T-helper 2 cell treated with Interferon-gamma antibody and Interleukin-4, amounts not matched to agents 100 ng/mL and 5 ng/mL, for 36 hours (primary cell): ENCODE data around the gene OR2A5. TPM values are rescaled to one million over a fixed set of nuclear protein-coding genes. Genes with fewer than 3 reads are reported as not detected.
"Not testable (repeated sequence)": the region's sequence is repeated elsewhere in the genome, so short reads cannot be mapped to it uniquely, and the experiment has no call there.

ENCODE experiments used
- intact Hi-C: fragments of 100-400 bp; cut with micrococcal nuclease; formaldehyde crosslinking; loops from one replicate; pipeline ENCODE4 v1.15.1; 2023
- total RNA-seq: library from RNA; stranded (reverse); gene quantifications from 2 replicates; pipeline ENCODE4 v1.2.3, GENCODE V29; 2022

OR2A5 gene, protein sequence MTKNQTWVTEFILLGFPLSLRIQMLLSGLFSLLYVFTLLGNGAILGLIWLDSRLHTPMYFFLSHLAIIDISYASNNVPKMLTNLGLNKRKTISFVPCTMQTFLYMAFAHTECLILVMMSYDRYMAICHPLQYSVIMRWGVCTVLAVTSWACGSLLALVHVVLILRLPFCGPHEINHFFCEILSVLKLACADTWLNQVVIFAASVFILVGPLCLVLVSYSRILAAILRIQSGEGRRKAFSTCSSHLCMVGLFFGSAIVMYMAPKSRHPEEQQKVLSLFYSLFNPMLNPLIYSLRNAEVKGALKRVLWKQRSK
- total RNA-seq: not detected in 2 replicates

DNA sequence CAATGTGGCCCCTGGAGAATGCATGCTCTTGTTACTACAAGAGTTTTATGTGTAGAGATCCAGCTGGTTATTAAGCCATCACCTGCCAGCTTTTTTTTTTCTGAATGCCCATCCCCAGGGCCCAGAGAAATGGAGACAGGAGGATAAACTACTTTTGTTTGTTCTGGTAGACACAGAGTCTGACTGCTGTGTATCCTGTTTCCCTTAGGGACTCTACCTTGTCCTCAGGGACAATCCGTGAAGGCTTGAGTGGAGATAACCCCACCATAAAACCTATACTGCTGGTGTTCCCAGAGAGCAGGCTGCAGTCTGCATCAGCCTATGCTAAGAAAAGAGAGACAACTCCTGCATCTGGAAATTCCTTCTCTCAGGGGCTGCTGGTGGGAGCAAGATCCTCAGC lies at the start of gene OR2A5:
TSS of gene OR2A5 (plus strand) at position 301 of the 400 bp plus-strand sequence. CDS start 1,454 bp downstream, outside the sequence.
- intact Hi-C loops: no loop called here

DNA sequence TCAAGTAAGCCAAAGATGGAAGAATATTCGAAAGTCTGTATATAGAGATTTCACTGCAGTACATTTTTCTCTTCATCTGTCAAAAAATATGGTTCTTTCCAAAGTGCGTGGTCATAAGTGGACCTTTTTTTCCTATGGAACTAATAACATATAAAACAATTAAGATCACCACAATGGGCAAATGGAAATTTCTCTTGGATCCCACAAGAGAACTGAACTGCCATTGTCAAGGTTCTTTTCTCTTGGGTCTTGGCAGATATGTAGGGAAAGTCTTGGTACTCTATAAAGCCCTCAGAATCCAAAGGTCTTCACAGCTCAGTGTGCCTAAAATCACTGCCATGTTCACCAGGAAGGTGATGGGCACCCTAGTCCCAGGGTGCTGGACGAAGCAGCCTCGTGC lies 48.7 kb upstream of the OR2A5 start, which contains the start of gene OR6B1:
TSS of gene OR6B1 (plus strand) at position 301 of the 400 bp plus-strand sequence. CDS start 3,677 bp downstream, outside the sequence.
- intact Hi-C loops: loop anchor here (10.0 kb wide), 1 partner anchor 155 kb away; no protein-coding TSS in a partner anchor

DNA sequence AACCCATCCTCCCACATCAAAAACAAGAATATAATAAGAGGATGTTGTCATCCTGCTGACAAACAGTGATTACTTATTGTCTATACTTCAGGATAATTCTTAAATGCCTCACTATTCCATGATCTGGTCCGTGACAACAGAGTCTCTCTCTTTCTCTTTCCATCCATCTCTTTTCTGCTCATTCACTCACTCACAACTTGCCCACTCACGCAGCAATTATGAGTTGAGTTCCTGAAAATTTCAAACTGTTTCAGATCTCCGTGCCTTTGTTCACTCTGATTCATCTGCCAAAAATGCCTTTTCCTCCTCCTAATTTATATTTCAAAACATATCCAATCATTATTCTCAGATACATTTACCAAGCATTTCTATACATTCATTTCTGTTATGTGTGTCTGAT lies 47.2 kb upstream of the OR2A5 start:
- intact Hi-C loops: loop anchor here (10.0 kb wide), 1 partner anchor 153 kb away; no protein-coding TSS in a partner anchor

DNA sequence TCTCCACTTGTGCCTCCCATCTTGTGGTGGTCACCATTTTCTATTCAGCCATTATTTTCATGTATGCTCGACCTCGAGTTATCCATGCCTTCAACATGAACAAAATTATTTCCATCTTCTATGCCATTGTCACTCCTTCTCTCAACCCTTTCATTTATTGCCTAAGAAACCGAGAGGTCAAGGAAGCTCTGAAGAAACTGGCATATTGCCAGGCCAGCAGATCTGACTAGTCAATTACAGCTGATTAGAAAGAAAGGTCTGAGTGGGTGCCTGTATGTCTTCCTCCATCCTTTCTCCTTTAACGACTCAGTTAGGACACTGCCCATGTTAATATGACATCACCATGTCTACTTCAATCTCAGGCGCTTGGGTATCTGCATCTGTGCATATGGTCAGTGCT lies 44.0 kb upstream of the OR2A5 start:
- intact Hi-C loops: loop anchor here (10.0 kb wide), 1 partner anchor 150 kb away; no protein-coding TSS in a partner anchor

DNA sequence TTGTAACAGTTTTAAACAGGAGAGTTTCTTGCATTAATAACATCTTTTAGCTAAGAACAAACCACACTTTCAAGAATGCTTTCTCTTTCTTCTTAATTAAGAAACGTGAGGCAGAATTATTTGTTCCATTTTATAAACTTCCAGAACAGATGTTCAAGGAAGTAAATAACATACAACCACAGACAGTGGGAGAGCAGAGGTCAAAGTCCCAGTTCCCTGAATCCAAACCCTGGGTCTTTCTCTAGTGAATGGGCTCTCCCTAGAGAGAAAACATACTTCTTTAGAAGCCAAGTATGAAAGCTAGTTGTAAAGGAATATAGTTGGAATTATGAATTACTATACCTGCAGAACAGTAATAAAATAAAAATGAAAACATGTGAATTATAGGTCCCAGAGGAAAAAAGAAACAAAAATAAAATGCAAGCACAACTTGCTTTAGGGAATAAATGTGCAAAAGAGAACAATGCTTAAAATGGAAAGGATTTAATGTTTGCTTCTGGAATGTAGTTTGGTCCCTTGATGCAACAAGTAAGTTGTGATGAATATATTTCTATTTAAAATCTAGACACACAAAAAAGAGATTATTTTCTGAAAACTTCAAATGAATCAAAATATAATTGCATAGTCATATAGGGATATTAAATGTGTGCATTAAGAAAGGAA lies 42.6 kb upstream of the OR2A5 start:
- intact Hi-C loops: loop anchor here (10.0 kb wide), 1 partner anchor 149 kb away; no protein-coding TSS in a partner anchor

DNA sequence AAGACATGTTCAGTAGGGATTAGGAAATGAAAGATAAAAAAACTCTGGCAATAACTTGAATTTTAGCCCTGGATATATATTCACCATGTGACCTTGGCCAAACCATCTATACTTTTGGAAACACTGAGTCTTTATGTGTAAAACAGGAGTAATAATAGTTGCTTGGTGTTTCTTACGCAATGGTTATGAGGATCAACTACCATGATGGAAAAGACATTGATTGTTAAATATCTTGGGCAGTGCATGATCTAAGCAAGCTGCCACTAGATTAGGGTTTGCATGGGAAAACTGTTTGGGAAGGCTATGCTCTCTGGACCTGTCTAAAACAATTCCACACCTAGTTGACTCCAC lies 42.1 kb upstream of the OR2A5 start:
- intact Hi-C loops: loop anchor here (10.0 kb wide), 1 partner anchor 148 kb away; no protein-coding TSS in a partner anchor

DNA sequence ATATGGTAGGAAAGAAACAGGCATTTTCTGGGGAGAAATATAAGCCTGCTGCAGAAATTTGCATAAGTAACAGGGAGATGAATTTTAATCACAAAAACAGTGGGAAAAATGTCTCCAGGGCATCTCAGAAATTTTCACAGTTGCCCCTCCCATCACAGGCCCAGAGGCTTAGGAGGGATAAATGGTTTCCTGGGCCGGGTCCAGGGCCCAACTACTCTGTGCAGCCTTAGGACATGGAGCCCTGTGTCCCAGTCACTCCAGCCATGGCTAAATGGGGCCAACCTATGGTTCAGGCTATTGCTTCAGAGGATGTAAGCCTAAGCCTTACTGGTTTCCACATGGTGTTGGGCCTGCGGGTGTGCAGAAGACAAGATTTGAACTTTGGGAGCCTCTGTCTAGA lies 39.4 kb upstream of the OR2A5 start:
- intact Hi-C loops: loop anchor here (10.0 kb wide), 1 partner anchor 145 kb away; no protein-coding TSS in a partner anchor

DNA sequence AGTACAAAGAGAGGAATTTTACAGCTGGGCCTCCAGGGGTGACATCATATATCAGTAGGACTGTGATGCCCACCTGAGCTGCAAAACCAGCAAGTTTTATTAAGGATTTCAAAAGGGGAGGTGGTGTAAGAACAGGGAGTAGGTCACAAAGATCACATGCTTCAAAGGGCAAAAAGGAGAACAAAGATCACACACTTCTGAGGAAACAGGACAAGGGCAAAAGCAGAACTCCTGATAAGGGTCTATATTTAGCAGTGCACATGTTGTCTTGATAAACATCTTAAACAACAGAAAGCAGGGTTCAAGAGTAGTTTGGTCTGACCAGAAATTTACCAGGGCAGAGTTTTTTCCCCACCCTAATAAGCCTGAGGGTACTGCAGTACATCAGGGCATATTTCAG lies 38.7 kb upstream of the OR2A5 start:
- intact Hi-C loops: not testable (repeated sequence)

DNA sequence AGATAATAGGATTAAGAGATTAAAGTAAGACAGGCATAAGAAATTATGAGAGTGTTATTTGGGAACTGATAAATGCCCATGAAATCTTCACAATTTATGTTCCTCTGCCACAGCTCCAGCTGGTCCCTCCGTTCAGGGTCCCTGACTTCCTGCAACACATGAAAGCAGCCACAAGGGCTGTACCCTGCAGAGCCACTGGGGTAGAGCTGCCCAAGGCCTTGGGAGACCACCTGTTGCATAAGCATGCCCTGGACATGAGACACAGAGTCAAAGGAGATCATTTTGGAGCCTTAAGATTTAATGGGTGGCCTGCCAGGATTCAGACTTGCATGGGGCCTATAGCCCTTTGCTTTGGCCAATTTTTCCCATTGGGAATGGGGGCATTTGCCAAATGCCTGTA lies 37.9 kb upstream of the OR2A5 start:
- intact Hi-C loops: not testable (repeated sequence)

DNA sequence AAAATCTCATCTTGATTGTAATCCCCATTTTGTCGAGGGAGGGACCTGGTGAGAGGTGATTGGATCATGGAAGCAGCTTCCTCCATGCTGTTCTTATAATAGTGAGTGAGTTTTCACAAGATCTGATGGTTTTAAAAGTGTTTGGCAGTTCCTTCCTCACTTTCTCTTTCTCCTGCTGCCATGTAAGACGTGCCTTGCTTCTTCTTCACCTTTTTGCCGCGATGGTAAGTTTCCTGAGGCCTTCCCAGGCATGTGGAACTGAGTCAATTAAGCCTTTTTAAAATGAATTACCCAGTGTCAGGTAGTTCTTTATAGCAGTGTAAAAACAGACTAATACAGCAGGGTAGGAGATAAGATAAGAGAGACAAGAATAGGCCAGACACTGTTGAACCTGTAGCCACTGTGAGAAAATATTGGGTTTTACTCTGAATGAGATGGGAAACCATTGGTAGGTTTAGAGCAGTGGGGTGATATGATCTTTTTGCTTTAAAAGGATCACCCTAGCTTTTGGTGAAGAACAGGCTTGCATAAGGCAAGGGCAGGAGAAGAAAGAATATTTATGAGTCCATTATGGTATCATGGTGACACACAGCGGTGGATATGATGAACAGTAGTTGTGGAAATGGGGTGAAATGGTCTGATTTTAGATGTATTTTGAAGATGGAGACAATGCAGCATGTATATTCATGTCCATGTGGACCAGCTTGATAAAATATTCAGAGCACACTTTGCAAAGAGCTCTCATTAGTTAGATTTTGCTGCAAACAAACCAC lies 37.1 kb upstream of the OR2A5 start:
- intact Hi-C loops: no loop called here

DNA sequence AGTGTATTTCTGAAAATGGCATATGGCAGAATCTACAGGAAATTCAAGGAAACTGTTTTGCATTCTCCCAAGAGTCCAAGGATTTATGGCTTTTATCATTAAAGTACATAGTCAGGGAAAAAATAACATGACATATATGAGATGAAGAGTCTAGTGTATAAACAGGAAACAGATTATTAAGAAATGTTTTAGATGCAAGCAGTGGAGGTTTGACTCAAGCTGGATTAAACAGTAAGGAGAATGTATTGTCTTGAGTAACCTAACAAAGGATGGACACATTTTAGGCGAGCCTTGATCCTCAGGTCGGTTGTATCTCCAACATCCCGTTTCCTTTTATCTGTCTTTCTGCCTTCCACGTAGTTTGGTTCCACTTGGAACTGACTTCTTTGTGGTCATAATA lies 30.7 kb upstream of the OR2A5 start:
- intact Hi-C loops: no loop called here

DNA sequence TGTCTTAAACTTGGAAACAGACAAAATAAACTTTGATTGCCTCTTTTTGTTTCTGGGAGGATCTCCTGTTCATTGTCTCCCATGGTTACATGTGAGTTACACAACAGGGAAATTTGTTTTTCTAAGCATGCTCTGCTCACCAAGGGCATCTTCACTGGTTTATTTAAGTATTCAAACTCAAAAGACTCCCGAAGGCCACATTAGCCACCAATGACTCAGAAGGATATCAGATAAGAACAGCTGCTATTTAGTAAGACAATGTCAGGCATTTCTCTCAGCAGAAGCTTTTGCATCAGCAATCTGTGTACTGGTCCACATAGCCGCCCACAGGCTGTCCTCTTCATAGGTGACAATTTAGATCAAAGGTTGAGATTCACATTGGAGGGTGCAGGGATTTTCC lies 29.3 kb upstream of the OR2A5 start:
- intact Hi-C loops: no loop called here

DNA sequence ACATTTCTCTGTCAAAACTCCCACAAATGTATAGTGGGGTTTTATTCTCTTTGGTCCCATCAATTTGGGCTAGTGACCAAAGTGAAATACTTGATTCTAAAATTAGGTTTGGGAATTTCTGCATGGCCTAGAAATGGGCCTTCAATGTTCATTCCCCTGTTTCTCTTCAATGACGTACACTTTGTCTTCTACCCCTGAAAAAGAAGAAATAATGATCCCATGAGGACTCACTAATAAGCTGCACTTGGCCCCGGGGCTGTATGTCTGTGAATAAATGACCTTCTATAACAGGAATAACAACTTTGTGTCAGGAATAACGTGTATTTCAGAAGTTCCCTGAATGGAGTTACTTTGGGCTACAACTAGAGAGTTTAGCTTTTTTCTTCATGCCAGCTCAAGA lies 28.4 kb upstream of the OR2A5 start:
- intact Hi-C loops: no loop called here

DNA sequence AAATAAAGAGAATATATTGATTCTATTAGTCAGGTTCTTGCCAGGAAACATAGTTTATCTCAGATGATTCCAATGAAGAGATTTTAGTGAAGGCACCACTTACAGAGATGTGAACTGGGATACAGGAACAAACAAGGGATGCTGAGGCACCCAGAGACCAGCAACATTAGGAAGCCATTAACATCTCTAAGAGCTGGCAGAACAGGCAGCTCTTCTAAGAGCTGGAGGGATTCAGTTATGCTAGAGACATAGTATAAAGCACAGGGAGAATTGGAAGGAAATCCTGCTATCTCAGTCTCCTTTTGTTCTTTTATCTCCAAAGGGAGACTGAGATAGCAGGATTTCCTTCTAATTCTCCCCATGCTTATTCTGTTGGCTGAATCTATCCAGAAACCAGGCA lies 26.6 kb upstream of the OR2A5 start:
- intact Hi-C loops: no loop called here

DNA sequence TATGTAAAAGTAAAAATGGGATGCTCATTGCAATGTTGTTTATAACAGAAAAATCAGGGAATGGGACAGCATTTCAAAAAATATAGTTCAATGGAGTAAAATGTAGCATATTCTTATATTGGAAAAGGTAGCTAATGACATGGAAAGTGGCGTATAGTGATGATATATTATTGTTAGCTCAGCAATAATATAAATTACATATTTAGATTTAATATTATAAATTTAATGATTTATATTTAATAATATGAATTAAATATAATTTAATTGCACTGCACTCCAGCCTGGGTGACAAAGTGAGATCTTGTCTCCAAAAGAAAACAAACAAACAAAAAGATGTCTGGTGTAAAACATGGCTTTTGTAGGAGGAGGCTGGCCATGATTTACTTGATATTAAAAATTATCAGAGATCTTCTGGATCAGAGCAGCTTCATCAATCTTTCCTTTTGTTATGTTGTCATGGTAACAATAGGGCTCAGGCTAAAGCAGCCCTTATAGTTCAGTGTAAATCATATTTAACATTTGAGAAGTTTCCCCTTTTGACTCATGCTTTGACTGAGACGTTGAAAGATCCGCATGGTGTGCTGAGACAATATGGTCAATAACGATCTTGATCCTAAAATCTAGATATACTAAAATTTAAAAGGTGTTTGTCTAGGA lies 25.4 kb upstream of the OR2A5 start:
- intact Hi-C loops: no loop called here

DNA sequence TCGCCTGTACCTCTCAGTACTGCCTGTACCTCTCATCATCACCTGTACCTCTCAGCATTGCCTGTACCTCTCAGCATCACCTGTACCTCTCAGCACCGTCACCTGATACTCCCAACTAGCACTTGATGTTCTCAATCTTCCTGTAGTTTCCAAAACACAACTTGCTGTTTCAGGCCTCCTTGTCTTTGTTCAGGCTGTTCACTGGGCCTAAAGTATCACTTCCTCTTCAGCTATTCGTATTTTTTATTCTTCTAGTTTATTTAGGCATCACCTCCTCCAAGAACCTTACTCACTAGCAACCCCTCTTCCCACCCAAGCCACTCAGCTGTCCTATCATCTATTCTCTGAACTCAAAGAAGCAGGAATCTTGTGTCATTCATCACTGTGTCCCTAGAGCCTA lies 24.5 kb upstream of the OR2A5 start:
- intact Hi-C loops: no loop called here

DNA sequence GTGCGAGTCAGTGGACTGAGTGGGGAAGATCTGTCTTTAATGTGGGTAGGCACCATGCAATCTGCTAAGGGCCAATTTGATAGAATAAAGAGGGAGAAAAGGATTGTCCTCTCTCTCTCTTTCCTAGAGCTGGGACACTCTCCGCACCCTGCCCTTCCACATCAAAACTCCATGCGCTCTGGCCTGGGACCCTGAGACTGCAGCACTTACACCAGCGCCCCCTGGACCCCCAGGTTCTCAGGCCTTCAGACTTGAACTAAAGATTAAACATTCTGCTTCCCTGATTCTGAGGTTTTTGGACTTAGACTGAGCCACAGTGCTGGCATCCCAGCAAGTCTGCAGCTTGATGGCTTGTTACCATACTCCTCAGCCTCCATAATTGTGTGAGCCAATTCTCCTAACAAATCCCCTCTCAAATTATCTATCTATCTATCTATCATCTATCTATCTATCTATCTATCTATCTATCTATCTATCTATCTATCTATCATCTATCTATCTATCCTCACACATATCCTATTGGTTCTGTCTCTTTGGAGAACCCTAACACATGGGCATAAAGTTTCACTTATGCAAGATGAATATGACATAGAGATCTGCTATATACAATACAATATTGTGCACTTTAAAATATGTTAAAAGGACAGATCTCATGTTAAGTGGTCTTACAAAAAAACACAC lies 22.4 kb upstream of the OR2A5 start:
- intact Hi-C loops: no loop called here

DNA sequence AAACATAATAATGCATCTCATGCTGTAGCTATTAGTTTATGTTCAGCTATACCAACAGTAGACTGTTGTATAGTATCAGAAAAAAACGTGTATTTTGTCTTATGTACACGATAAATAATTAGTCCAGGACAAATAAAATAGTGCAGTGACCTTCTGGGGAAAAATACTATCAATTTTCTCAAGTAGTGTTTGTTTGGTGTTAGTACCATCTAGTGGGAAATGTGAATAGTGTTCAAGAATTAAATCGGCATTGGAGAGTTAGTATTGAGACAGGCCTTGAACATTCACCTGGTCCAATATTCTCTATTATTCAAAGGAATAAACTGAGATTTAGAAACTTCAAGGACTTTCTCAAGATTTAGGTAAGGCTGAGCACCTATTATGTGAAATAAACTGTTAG lies 21.7 kb upstream of the OR2A5 start:
- intact Hi-C loops: no loop called here

DNA sequence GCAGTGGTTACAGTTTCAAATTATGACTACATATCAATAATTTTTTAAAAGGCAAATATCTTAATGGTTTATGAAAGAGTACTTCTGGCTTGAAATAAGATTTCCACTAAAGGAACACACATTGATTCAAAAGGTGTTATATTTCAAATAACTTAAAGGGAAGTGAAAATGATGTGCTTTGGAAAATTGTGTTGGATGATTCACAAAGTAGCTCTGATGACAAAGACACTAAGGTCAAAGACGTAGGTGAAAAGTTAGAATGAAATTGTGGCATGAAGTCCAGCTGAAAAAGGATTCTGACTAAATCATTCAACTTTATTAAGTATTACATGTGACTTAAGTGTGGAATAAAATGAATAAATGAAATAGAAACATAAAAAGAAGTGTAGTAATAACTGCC lies 20.8 kb upstream of the OR2A5 start:
- intact Hi-C loops: no loop called here

DNA sequence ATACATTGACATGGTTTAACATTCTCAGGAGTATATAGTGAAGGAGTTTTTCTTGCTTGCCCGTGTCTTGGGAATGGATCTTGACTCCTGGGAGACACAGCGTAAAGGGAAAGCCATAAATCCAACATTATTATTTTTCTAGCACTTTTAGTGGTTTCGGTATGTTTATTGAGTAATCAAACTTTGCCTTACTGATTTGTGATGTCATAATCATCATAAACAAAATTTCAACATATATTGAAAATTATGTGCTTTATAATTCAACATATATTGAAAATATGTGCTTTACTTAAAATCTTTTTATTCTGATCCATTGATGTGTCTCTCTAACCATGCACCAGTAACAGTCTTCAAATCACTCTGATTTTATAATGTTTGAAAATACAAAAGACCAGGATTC lies 20.2 kb upstream of the OR2A5 start:
- intact Hi-C loops: no loop called here

DNA sequence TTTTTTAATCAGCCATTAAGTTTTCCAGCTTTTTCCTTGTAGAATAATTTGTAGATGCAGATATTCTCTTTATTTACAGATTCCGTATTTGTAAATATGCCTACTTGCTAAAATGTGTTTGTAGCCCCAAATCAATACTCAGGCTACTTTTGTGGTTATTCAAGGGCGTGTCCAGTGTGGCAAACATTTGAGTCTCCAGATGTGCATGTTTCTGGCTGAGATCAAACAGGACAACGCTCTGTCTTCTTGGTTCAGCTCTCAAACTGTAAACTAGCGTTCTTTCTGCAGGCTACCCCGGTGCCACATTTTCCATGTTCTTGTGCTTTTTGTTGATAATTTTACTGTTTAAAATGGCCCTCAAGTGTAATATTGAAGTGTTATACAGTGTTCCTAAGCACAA lies 16.2 kb upstream of the OR2A5 start:
- intact Hi-C loops: no loop called here
